GM11168 (cell line): Measurements from ENCODE around the gene GATB.

ENCODE experiments used
- in situ Hi-C: fragments of 300-500 bp; cut with MboI; formaldehyde crosslinking; loops from one replicate; pipeline ENCODE4 v1.12.0; 2022; ENCODE audit warnings: low sequenced_read_pairs; ENCODE audit not compliant: unreplicated experiment

Gene GATB, protein sequence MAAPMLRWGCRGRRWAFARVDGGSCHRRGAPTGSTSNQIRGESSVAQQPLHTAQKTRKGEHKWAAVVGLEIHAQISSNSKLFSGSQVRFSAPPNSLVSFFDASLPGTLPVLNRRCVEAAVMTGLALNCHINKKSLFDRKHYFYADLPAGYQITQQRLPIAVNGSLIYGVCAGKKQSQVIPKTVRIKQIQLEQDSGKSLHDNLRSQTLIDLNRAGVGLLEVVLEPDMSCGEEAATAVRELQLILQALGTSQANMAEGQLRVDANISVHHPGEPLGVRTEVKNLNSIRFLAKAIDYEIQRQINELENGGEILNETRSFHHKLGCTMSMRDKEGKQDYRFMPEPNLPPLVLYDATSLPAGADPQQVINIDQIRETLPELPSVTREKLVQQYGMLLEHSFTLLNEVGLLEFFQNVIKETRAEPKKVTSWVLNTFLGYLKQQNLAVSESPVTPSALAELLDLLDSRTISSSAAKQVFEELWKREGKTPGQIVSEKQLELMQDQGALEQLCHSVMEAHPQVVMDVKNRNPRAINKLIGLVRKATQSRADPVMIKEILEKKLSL

DNA sequence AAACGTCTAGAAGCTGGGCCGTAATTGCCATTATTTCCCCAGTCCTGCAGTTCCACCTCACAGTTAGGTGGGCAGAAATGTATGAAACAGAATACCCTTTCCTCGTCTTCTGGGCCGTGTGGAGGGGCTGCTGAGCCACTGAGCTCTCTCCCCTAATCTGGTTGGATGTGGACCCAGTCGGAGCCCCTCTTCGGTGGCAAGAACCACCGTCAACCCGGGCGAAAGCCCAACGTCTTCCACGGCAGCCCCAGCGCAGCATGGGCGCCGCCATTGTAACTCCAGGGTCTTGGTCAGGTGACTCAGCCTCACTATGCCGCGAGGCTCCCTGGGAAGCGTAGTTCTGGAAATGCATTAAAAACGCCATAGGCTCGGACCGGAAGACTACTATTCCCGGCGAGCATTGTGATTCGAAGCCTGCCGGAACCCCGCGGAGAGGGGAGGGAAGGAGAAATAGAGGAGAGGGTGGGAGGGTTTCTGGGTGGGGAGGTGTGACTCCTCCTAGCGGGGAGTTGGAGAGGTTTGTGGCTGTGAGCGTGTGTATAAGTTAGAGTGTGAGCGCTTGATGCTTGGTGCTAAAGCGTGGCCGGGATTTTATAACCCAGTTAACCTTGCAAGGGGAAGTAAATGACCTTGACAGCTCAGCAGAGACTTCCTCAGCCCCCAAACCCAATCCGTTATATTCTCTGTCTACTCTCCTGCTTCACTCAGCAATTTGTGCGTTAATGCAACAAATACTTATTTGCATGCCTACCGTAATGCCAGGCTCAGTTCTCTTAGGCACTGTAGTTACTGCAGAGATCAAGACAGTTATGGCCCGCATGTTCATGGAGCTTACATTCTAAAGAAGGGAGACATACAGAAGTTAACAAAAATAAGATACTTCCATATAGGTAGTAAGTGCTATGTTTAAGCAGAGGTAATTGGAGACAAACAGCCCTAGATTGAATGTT is at the start of gene GATB:
Gene GATB (minus strand): TSS at position 296 of the 950 bp plus-strand sequence. CDS start 25 bp downstream, at position 271.
- in situ Hi-C loops, result no loop called here

DNA sequence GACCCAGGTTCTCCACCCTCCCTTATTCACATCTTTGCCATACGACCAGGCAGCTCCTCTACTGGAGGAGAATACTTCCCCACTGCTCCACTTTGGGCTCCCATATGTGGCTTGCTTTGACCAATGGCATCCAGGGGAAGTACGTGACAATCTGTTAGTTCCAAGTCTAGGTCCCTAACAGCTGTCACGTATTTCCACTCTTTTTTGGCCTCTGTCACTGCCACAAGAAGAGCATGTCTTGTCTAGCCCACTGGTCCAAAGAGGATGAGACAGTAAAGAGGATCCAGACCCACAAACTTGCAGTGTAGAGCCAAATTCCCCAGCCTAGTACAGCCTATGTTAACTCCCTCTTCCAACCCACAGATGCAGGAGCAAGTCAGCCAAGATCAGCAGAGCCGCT is 49.7 kb upstream of the GATB start:
- in situ Hi-C loops, result no loop called here

DNA sequence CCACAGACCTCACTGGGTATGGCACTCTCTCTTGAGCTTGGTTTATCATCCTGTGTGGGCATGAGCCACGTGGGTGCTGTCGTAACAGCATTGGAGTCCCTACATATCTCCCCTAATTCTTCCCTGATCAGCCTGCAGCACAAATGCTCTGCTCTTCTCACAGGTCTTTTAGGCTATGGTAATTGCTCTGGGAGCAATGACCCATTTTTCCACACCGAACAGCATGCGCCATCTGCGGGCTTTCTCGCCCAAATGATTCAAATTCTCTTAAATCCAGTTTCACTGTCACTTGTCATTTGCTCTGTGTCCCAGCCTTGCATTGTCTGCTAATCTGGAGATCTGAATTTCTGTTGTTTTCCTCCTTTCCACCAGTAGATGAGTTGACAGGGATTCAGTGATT is 48.9 kb upstream of the GATB start:
- in situ Hi-C loops, result no loop called here

DNA sequence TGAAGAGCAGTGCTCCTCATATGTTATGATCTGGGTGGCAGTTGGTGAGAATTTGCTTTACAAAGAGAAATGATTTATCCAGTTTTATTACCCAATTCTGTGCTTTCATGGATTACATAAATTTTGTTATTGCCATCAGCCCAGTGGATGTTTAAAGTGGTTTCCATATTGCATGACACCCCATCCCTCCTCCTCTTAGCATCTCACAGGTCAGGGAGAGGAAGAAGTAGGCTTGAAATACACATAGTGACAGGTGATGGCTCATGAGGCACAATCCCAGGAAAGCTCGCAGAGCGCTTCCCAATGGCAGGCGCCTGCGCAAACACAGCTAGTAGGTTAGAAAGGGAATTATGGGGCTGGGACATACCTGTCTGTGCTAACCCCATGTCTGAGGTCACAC is 47.7 kb upstream of the GATB start:
- in situ Hi-C loops, result no loop called here

DNA sequence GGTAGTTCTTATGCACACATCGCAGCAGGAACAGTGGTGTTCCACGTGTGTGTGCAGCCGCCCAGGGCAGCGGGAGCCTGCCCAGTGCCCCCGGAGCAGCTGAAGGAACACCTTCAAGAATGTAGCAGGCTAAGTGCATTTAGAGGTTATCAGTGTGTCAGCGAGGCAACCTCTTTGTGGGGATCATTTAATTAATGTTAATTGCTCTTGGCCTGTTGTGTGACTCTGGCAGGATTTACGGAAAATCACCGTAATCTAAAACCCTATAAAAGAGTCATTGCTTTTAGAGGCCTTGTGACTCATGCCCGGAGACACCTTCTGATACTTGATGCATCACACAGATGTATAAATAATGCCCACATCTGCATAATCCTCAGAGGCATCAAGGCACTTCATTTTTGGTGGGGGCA is 47.3 kb upstream of the GATB start:
- in situ Hi-C loops, result no loop called here

DNA sequence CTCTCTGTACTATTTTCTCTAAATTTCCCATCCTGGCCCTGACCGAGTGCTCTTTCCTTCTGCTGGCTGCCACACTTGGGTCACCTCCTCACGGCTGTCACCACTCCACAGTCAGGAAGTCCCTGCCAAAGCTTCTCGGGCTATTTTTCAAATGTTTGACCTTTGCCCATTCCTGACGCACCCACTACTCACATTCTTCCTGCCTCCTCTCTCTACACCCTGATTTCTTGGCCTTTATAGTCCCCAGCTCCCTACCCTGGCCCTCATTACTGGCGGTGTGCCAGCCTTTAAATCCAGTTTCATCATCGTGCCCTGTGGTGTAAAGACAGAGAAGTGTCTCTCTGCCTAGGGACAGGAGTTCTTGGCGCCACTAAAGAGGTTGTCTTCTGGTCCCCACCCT is 46.4 kb upstream of the GATB start:
- in situ Hi-C loops, result no loop called here

DNA sequence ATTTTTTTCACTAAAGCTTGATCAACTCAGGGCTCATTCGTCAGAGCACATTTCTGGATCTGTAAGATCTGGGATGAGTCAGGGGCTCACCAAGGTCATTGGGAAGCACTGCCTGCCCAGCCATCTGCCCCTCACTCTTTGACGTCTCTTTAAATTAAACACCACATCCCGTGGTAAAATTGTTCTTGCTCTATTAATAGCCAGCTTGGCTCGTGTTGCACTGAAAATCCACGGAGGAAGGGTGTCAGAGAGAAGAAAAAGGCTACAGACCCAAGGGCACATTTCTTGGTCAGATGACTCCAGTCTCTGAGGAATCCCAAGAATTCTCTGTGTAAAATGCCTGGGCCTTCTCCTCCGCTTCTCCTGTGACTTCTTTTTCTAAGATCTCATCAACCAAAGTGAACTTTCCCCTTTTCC is 45.7 kb upstream of the GATB start:
- in situ Hi-C loops, result no loop called here

DNA sequence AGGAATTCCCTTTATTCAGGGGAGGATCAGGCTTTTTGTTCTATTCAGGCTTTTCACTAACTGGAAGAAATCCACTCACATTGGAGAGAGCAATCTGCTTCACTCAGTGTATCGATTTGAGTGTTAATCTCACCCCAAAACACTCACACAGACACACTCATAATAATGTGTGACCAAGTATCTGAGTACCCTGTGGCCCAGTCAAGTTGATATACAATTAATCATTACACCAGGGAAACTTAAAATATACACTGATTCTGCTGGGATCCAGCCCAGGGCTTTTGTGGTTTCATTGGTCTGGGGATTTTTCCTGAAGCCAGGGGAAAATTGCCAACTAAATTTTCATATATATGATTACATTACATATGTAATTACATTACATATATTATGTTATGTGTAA is 44.0 kb upstream of the GATB start:
- in situ Hi-C loops, result no loop called here

DNA sequence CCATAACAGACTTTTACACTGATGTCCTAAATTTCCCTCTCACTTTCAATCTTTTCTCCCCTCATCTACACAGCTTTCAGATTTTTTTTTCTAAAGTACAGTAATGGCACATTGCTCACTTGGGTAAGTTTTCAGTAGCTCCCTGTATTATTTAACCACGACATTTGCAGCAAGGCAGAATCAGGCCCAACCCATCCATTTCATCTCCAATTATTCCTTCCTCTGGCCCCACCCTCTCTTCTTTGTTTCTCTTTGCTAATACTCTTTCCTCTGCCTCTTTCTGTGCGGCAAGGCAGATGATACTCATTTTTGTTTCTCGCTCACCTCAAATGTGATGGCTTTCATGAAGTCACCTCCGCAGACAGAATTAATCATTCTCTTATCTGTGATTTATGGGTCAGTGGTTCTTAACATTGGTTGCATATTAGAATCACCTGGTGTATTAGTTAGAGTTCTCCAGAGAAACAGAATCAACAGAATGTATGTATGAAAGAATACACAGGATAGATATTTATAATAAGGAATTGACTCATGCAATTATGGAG is 43.4 kb upstream of the GATB start:
- in situ Hi-C loops, result no loop called here

DNA sequence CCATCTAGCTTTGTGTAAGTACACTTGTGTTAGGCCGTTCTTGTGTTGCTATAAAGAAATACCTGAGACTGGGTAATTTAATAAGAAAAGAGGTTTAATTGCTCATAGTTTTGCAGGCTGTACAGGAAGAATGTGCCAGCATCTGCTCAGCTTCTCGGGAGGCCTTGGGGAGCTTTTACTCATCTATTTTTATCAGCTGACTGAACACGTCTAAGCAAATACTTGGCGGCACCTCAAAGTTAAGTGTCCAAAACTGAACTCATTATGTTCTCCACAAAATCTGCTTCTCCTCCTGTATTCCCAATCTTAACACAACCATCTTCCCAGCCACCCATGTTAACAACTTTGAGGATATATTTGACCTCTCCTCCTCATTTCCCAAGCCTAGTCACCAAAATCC is 42.4 kb upstream of the GATB start:
- in situ Hi-C loops, result no loop called here

DNA sequence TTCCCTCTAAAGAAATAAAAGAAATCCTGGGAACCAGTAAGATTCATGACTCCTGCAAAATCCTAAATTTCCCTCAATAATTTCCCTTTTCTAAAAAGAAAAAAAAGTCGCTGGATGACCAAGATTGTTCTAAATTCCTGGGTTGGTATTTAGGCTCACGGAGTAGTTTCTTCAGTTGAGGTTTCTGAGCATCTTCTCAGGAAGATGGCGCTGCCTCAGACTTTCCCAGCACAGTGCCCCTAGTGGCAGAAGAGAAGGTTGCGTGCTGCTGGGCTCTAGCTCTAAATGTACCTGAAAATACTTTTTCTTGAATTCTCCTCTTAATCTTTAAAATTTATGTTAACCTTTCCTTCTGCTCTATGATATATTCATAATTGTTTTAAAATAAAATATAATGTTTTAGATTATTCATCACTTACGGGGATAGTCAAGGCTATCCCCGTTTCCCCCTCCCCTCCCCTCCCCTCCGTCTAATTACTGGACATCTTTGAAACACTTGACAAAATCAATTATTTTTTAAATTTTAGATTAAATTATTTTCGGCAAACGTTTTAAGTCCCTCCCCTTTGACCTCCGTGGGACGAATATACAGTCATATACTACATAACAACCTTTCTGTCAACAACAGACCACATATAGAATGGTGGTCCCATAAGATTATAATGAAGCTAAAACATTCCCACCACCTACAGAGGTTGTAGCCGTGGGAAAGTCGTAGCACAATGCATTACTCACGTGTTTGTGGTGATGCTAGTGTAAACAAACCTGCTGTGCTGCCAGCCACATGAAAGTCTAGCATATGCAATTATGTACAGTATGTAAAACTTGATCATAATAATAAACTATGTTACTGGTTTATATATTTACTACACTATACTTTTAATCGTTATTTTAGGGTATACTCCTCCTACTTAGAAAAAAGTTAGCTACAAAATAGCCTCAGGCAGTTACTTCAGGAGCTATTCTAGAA is 41.0 kb upstream of the GATB start:
- in situ Hi-C loops, result no loop called here

DNA sequence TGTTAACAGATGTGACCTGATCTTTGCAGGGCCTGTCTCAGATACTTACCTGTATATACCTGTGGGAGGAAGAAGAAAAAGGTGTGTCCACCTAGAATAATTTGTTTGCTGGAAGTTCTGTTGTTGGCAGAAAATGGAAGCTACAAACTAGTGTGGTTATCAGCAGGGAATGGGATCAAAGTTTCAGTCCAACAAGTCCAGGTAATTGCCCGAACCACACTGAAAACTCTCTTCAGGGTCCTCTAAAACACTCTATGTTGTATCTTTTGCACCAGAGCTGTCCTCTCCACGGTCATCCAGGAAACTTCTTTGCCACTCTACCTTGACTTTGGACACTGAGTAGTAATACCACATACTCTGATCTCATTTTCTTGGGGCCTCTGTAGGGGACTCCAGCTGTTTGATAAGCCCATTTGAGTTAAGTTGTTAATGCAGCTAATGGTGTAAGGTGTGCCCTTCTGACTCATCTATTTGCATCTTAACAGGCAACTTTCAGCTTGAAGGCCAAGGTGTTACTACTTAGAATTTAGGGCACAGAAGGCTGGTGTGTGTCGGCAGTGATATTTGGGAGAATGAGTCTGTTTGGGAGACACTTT is 38.7 kb upstream of the GATB start:
- in situ Hi-C loops, result no loop called here

DNA sequence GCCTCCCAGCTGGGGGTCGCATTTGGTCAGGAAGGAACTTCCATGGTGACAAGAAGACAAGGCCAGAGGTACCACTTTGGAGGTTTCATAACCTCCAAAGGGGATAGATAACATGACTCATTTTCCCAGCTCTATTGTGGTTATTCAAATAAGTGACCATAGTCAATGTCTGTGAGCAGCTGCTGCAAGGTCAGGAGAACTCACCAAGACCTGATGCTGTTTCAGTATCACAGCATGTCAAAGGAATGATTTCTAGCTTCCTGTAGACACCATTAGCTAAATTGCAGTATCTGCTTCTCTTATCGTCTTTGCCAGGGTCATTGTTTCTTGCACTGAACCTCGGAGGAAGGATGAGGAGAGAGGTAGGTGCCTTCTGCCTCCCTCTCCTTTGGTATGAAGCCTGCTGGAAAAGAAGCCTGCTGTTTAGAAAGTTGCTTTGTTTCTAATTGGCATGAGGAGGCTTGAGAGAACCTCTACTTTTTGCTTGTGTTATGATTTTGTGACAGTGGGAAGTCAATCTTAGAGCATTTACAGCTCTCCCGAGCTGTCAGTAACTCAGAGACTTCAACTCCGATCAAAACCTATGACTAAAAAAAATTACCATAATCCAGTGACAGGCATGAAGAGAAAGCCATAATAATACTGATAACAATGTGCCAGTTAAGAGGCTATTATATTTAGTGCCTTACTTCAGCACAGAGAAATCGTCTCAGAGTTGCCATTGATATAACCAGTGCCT is 38.0 kb upstream of the GATB start:
- in situ Hi-C loops, result no loop called here

DNA sequence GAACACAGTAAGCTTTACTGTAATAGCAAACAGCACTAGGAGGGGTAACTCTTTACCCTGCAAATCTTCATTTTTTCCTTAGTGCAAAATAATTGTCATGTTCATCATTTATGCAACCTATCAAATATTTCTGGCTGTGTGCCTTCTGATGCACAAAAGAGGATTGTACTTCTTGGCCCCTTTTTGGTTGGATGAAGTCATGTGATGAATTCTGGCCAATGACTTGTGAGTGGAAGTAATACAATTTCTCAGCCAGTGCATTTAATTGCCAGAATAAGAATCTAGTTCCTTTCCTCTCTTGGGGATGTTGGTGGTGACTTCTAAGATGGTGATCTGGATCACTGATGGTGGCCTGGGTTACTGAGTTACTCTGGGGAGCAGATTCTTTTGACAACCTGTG is 37.0 kb upstream of the GATB start:
- in situ Hi-C loops, result no loop called here

DNA sequence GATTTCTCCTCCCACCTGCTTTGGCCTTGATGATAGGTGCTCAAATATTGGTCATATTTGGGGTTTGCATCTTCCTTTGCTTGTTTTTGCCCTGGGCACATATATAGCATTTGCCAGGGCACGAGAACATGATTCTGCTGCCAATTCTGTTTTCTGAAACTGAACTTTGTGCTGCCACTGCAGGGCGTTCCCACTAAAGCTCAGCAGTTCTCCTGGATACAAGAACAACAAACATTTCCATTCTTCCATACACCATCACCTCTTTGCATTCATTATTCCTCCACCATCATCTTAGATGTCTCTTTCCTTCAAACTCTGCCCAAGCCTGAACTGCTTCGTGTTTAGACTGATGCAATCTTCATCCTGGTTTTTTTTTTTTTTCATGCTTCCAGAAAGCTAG is 36.3 kb upstream of the GATB start:
- in situ Hi-C loops, result no loop called here

DNA sequence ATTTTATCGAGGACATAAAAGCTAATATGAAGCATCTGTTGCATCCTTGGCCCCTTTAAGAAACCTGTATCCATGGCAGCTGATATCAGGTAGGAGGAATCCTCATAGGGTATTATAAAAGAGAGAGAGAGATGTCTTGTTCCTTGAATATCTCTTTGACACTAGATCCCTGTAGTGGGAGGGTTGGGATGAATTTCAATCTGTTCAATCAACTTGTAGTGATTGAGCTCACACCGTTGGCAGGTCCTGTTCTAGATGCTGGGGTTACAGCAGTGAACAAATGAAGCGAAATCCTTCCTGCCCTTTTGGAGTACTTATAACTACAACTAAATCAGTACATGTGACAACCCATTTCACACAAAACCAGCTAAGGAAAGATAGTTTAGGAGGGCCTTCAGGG is 35.3 kb upstream of the GATB start:
- in situ Hi-C loops, result no loop called here

DNA sequence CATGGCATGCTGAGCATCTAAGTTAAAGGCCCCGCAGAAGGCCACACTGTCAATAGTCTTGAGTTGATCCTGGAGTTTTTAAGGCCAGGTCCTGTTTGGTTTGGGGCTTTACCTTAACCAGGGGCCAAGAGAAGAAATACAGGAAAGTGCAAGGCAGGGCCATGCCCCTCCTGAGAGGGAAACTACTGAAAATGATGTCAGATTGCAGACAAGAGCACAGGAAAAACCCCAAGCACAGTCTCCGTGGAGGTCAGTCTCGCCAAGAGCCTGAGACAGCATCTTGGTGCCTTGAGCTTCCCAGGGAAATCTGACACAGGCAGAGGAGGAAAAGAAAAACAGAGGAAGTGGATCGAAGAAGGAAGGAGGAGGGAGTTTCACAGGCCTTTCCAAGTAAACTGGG is 32.2 kb upstream of the GATB start:
- in situ Hi-C loops, result no loop called here

DNA sequence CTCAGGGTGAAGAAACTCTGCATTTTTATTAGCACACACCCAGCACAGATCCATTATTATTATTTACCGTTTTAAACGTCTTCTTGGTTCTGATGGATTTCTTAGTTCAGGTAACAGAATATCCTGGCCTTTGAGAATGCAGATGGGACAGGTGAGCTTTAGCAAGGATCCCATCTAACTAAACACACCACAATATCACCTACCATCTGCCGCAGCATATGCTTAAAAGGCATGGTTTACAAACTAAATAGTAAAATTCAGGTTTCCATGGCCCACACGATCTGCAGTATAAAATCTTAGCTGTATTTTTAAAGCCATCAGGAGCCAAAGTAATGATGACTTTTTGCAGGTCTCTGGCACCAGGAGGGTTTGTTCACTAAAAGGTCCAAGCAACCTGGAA is 31.7 kb upstream of the GATB start:
- in situ Hi-C loops, result no loop called here

DNA sequence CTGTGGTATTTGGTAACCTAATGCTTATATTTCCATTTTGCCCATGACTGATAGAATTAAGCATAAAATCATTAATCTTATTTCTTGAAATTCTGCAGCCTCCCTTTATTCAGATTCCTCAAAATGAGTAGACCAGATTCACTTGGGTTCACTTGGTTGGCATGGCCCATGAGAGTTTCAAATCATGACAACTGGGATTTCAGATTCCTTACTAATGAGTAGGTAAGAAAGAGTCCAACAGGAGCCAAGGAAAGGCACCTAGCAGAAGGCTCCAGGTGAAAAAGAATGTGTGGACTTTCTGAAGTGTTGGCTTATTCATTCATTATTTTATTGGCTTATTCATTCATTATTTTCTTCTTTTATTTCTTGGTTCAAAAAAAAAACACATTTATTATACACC is 27.2 kb upstream of the GATB start:
- in situ Hi-C loops, result no loop called here
